SKM-1 (cell line): ENCODE results near the gene TSEN2.
A peak's percentile ranks its signal among the peaks of the same experiment; 100 is the strongest.
"Not testable (repeated sequence)": the region's sequence is repeated elsewhere in the genome, so short reads cannot be mapped to it uniquely, and the experiment has no call there.

Source experiments
- DNase-seq: peaks from one replicate; lab custom pipeline; 2025; ENCODE audit not compliant: unreplicated experiment; lab: John Stamatoyannopoulos, UW

The TSEN2 gene

DNA sequence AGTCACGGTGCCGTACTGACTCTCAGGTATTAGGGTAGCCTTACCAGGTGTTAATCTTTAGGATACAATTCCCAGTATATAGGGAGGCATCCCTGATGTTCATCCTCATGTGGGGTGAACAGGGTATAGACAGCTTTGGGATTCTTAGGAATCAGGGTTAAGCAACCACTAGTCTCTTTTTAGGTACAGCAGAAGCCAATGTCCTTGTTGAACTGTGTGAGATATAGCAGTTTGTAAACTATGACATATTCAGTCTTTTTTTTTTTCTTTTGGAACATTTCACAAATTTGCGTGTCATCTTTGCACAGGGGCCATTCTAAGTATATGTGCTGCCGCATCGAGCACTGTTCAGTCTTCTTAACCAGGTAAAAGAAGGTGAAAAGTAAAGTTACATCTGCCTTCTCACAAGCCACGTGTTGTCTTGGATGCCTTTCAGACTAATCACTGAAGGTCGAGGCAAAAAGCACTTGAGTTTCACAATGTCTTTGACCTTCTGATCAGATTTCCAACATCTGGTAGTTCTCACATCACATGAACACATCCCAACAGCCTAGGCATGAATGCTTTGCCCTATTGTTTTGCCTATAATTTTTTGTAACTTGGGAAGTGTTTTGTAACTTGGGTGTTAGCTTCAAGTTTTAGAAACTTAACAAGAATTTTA, 17.2 kb downstream of the TSEN2 start:
- no peak for DNase-seq

DNA sequence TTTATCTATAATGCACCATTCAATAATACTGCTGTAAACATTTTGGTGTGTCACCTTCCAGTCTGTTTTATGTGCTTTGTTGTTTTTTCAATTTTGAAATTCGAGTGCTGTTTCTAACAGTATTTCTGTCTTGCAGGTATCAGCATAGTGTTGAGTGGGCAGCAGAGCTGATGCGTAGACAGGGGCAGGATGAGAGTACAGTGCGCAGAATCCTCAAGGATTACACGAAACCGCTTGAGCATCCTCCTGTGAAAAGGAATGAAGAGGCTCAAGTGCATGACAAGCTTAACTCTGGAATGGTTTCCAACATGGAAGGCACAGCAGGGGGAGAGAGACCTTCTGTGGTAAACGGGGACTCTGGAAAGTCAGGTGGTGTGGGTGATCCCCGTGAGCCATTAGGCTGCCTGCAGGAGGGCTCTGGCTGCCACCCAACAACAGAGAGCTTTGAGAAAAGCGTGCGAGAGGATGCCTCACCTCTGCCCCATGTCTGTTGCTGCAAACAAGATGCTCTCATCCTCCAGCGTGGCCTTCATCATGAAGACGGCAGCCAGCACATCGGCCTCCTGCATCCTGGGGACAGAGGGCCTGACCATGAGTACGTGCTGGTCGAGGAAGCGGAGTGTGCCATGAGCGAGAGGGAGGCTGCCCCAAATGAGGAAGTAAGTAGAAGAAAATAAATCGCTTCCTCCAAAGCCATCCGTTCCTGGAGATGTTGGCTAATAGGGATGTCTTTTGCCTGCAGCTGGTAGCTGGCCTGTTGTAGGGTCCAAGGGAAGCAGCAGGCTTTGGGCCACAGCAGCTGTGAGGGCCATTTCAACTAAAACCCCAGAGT, 19.1 kb downstream of the TSEN2 start:
- DNase-seq = peak; percentile 60

DNA sequence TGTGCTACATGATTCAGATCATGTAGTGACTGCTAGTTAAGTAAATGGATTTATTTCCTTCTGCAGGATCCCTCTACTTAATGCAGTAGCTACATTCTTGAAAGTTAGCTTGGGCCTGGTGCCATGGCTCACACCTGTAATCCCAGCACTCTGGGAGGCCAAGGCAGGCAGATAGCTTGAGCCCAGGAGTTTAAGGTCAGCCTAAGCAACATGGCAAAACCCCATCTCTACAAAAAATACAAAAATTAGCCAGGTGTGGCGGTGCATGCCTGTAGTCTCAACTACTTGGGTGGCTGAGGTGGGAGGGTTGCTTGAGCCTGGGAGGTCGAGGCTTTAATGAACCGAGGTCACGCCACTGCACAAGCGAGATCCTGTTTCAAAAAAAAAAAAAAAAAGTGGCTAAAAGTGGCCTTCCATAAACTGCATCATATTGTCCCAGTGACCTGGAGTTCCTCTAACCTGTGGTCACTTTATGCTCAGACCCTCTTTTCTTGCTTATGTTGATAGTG, 22.0 kb downstream of the TSEN2 start:
- no peak for DNase-seq

DNA sequence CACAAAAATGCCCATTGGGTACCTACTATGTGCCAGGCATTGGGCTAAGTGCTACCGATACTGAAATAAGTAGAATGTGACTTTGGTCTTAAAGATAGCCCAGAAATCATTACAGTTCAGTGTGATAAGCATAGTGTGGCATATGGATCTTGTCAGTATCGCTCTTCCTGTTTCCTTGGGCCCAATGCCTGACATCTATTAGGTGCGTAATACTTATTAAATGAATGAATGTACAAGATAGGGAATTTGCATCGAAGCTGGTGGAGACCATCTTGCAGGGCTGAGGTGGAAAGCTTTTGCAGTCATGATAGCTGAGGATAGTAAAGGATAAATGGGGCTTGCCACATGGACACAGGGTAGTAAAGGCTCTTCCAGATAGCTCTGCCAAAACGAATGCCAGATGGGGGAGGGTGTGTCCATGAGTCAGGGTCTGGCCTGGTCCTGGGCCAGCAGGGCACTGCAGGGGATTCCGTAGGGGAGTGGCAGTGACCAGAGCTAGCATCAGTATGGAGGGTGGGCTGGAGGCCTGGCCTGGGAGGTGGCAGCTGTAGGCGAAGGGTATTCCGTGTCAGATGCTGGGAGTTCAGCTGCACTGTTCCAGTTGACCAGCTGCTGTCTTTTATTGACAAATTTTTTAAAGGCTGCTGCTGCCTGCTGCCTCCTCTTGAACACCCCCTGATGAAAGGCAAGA, 23.5 kb downstream of the TSEN2 start:
- no peak for DNase-seq

DNA sequence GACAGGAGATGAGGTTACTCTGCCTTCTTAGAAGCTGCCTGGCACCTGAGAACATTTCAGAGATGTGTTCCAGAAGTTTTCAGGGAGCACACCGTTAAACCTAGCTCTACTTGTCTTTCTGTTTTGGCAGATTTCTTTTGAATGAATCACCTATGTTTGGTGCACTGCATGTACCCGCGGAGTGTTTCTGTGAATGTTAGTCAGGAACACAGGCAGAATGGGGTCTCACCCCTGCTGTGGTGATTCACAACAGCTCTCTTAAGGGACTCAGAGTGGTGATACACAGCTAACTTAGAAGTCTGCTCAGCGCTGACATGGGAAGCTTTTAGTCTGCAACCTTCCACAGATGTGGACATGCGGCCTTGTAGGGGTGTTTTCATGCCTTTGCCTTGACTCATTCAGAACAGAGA, 24.0 kb downstream of the TSEN2 start:
- no peak for DNase-seq

DNA sequence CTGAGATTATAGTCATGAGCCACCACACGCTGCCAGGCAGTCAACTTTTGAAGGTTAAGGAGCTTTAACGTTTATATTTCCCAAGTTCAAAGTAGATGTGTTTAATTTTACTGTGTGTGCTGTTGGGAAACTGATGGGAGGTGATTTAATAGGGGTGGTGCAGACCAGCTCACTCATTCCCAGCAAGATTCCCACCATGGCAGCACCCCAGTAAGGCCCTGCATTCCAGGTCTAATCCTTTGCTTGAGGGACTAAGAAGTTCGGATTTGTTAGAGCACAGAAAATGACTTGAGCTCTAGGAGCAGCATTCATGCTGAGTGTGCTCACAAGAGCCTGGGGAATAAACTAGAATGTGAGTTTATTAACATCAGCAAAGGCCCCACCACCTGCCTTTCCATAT, 25.2 kb downstream of the TSEN2 start:
- no peak for DNase-seq

DNA sequence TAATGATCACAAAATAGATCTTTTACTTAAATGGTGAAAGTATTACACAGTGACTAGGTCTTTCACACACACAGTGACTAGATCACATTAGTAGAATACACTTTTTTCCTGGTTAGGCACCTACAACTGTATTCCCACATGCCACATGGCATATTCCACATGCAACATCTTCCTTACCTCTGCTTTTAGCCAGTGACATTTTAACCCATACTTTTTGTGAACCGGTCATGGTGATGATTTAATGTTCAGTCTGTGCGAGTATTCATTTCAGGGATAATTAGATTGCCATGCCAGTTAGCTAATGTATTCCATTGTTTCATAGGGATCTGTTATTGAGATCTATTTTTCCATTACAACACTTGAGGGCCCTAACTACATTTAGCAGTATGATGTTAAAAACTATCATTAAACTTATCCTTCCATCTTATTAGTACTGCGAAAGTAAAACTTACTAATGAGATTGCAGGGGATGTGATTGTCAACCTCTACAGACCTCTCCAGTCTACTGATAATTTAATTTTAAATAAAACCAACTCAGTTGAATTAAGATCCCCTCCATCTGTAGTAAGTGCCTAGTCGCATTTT, 28.3 kb downstream of the TSEN2 start:
- DNase-seq = no peak

DNA sequence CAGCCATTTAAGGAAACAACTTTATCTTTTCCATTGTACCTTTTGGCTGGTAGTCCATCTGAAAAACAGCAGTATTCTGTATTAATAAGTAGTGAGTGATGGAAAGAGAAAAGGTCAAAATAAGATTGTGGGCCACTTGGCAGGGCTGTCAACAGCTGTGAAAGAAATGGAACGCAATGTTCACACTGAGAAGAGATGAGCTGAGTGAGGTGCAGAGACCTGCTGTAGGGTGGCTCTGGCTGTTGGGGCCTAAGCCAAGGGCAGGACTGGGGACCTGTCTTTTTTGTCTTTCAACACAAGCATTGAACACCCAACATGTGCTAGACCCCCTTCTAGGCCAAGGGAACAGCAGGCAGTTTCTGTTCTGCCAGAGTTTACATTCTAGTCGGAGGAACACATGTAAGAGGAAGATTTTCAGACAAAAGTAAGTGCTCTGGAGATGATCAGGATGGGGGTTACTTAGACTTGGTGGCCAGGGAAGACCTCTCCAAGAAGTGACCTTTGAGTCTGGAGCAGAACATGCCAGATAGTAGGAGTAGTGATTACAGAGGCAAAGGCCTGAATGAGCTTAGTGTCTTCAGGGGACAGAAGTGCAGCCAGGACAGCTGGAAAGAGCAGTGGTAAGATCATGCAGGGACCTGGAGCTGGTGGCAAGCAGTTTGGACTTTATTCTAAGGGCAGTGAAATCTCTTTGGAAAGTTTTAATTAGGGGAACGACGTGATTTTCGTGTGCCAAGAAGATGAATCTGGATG, 29.6 kb downstream of the TSEN2 start:
- no peak for DNase-seq

DNA sequence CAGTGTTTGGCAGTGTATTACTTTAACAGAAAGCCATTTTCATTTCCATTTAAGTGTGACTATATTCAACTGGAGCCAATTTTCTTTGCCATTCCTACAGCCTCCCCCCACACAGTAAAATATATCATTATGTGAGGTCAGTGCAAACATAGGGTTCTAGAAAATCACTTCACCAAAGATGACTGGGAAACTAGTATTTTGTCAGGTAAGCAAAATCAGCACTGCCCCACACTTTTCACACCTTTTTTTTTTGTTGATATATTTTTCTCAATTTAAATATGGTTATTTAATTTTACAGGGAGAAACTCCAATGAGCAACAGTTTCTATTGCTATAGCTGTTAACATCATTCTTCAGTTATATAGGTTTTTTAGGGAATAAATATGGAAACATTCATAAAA, 31.4 kb downstream of the TSEN2 start:
- no peak for DNase-seq

DNA sequence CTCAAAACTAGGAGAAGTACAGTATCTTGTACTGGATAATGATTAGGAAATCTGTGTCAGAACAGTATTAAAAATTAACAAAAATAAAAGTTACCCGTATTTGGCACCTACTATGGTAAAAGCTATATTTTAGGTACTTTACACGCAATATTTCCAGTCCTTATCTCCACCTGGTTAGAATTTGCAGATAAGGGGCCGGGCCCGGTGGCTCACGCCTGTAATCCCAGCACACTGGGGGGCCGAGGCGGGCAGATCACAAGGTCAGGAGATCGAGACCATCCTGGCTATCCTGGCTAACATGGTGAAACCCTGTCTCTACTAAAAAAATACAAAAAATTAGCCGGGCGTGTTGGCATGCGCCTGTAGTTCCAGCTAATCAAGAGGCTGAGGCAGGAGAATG, 32.6 kb downstream of the TSEN2 start:
- DNase-seq = no peak

DNA sequence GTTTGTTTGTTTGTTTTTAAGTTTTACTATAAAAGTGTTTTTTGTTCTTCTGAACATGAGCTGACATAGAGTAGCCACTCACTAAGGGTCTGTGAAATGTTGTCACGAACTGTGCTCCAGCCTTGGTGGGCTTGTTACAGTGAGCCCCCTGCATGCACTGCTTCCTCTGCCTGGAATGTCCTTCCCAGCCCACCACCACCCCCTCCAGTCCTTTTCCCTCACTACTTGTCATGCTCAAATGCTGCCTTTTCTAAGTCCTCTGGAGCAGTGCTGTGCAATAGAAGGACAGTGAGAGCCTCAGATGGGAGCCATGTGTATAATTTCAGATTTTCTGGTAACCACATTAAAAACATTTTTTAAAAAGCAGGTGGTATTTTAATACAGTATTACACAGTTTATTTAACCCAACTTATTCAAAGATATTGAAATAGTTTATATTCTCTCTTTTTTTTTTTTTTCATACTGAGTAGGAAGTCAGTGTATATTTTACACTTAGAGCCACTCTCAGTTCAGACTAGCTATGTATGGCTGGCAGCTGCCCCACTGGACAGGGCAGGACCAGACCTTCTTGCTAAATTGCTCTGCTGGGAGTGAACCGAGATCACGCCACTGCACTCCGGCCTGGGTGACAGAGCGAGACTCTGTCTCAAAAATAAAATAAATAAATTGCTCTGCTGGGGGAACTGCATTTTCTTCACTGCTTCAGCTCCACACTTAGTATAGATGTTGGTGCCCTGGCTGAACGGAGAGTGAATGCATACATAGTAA, 34.2 kb downstream of the TSEN2 start:
- DNase-seq = no peak

DNA sequence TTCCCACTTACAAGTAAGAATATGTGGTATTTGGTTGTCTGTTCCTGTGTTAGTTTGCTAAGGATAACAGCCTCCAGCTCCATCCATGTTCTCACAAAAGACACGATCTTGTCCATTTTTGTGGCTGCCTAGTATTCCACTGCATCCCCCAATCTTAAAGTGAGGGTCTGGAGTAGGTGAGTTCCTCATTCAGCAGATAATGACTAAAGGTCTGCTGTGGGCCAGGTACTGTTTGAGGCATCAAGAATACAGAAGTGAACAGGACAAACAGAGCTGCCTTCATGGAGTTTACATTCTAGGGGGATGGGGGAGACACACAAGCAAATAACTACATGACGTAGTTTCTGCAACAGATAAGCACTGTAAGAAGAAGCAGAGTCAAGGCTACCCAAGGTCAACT, 36.7 kb downstream of the TSEN2 start:
- no peak for DNase-seq

DNA sequence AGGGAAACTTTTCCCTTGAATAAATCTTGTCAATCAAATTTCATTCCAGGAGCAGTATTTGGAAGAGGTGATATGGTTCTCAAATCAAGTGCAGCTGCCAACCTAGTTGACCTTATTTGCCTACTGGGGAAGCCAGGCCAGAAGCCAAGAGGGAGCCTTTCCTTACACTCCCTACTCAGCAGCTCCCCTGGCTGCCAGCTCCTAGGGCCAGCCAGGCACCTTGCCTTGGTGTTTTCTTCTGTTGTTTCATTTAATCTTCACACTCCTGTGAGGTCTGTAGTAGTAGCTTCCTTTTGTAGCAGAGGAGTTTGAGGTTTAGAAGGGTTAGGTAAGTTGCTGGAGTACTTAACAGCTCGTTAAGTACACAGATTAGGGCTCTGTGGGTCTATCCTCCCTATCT, 38.4 kb downstream of the TSEN2 start:
- no peak for DNase-seq

DNA sequence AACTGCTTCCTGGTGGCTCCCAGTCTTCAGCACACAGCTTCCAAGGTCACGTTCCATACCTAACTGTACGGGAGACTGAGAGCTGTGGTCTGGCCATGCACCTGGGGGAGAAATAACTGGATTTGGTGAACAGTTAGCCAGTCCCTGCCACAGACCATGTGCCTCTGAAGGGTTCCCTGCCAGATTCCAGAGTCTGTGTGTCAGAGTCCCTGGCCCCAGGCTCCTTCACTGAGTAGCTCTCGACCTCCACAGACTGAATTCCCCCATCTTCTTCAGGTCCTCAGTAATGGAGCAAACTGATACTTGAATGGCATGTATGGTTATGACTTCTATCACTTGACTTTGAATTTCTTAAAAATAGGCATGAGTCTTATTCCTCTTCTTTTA, 43.5 kb downstream of the TSEN2 start:
- DNase-seq = no peak

DNA sequence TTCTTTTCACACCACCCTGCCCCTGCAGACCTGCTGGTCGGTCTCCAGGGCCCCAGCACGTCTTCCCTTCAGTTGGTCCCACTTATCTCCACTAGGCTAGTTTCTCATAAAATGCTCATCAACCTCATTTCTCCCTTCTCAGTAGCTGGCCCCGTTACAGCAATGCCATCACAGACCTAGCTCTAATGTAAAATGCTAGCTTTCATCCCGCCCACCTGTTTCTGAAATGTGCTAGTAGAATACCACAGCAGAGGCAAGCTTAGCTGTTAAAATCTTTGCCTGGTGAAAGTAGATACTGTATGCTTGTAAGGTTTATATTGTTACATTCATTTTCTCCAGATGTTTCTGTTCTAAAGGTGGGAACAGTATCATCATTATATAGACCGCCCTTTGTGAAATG, 47.9 kb downstream of the TSEN2 start:
- DNase-seq = no peak

DNA sequence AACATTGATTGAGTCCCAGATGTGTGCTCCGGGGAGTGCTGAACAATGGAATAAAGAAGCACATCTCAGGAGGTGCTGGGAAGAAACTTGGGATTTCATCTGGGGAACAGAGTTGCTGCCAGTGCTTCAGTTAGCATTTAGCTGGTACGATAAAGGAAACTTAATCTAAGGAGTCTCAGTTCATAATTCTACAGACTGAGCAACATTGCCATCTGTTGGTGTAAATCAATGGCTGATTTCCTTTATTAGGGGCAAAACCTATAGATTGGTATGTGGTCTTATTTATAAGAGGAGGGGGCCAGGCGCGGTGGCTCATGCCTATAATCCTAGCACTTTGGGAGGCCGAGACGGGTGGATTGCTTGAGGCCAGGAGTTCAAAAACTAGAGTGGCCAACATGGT, 52.1 kb downstream of the TSEN2 start:
- no peak for DNase-seq

DNA sequence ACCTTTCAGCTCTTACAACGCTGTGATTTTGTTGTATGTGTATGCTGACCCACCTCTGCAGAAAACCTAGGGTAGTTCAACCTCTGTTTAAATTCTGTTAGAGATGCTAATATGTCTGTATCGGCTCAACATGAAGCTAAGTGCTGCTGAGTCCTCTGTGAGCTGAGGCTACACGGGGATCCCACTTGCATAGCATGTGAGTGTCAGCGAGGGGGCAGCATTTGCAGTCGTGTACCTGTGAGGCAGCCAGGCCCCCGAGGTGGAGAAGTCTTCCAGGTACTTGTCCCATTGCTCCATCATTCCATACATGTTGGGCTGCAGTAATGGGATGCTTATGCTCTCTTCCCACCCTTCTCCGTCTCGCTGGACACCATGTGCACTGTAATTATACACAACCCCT, 57.3 kb downstream of the TSEN2 start:
- DNase-seq = no peak

DNA sequence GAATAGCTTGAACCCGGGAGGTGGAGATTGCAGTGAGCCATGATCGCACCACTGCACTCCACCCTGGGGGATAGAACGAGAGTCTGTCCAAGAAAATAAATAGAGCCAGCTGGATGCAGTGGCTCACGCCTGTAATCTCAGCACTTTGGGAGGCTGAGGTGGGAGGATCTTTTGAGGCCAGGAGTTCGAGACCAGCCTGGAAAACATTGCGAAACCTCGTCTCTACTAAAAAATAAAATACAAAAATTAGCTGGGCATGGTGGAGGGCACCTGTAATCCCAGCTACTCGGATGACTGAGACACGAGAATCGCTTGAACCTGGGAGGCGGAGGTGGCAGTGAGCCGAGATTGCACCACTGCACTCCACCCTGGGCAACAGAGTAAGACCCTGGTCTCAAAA, 59.2 kb downstream of the TSEN2 start:
- DNase-seq = not testable (repeated sequence)

DNA sequence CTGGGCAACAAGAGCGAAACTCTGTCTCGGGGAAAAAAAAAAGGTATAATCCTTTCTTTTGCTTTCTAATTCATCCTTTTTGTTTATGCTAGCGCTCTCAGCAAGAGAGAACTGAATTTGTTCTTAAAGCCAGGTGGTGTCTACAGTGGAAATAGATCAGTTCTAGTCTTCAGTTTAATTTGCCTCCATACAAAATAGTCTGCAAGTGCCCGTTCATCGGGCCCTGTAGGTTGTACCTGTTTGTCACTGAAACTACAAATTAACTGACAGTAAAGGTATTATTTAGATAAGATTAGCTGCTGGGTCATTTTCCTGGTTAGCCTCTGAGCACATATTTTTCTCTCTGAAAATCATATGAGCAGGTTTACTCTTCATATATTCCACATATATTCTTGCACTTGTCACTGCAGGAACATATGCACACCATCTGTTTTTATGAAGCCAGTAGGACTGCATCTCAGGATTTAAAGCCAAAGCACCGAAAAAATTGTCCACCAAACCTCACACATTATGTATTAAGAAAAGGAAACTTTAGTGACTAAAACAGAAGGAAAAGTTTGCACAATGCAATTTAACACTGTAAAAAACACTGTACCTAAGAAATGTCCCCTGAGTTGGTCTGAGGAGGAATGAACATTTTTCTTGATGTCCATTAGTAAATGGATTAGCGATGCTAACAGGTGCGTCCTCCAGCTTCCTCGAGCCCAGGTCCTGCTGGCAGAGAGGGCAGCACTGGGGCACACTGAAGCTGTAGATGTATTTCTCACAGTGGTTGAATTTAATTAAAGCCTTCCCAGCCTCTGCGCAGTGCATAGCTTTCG, 60.6 kb downstream of the TSEN2 start:
- no peak for DNase-seq
